HG02610 (cell line): ENCODE measurements around the gene AWAT2.

ENCODE experiments used
- ATAC-seq: cut with Tn5 transposase; IDR thresholded peaks from one replicate; pipeline ENCODE4 v1.9.1; 2021; ENCODE audit warnings: mild to moderate bottlenecking, moderate library complexity; ENCODE audit not compliant: unreplicated experiment

Gene AWAT2

GRCh38 chrX:70049925-70050324 is at the start of gene AWAT2:
Gene AWAT2 (minus strand): TSS chrX:70049938. CDS start chrX:70049932, 6 bp downstream.
- ATAC-seq = no peak

- no peak for ATAC-seq
These were observed 46.3 kb upstream of the AWAT2 start for GRCh38 chrX:70096052-70096451.

GRCh38 chrX:70092247-70092646 is 42.5 kb upstream of the AWAT2 start:
- no peak for ATAC-seq

- ATAC-seq = no peak
These were observed 40.0 kb upstream of the AWAT2 start for GRCh38 chrX:70089604-70090297.

- no peak for ATAC-seq
These were observed 39.0 kb upstream of the AWAT2 start for GRCh38 chrX:70088751-70089150.

GRCh38 chrX:70087857-70088630 is 38.3 kb upstream of the AWAT2 start:
- no peak for ATAC-seq

- ATAC-seq = no peak
These were observed 35.0 kb upstream of the AWAT2 start for GRCh38 chrX:70084592-70085240.

- ATAC-seq = no peak
These were observed 33.0 kb upstream of the AWAT2 start for GRCh38 chrX:70082723-70083122.

- ATAC-seq = no peak
These were observed 30.1 kb upstream of the AWAT2 start for GRCh38 chrX:70079870-70080269.

GRCh38 chrX:70079297-70079696 is 29.6 kb upstream of the AWAT2 start:
- no peak for ATAC-seq

GRCh38 chrX:70066646-70067045 is 16.9 kb upstream of the AWAT2 start:
- ATAC-seq = no peak

- ATAC-seq = no peak
These were observed 13.3 kb upstream of the AWAT2 start for GRCh38 chrX:70062961-70063550.

- ATAC-seq = no peak
These were observed 12.3 kb upstream of the AWAT2 start, which contains the start of gene OTUD6A for GRCh38 chrX:70062076-70062475. Gene OTUD6A (plus strand): TSS chrX:70062457. CDS start chrX:70062525, 68 bp downstream.

- ATAC-seq = no peak
These were observed 4.7 kb upstream of the AWAT2 start for GRCh38 chrX:70054391-70054790.

- no peak for ATAC-seq
These were observed 3.3 kb upstream of the AWAT2 start for GRCh38 chrX:70052895-70053615.

GRCh38 chrX:70049406-70049805 is 332 bp downstream of the AWAT2 start:
- ATAC-seq = no peak

GRCh38 chrX:70046978-70047377 is 2.8 kb downstream of the AWAT2 start:
- no peak for ATAC-seq

GRCh38 chrX:70044541-70045245 is 5.0 kb downstream of the AWAT2 start:
- ATAC-seq = no peak

GRCh38 chrX:70043685-70044084 is 6.1 kb downstream of the AWAT2 start:
- no peak for ATAC-seq
